ENCODE results near the gene MUC5B.
"Not testable (repeated sequence)": the region's sequence is repeated elsewhere in the genome, so short reads cannot be mapped to it uniquely, and the experiment has no call there.

The MUC5B gene, protein sequence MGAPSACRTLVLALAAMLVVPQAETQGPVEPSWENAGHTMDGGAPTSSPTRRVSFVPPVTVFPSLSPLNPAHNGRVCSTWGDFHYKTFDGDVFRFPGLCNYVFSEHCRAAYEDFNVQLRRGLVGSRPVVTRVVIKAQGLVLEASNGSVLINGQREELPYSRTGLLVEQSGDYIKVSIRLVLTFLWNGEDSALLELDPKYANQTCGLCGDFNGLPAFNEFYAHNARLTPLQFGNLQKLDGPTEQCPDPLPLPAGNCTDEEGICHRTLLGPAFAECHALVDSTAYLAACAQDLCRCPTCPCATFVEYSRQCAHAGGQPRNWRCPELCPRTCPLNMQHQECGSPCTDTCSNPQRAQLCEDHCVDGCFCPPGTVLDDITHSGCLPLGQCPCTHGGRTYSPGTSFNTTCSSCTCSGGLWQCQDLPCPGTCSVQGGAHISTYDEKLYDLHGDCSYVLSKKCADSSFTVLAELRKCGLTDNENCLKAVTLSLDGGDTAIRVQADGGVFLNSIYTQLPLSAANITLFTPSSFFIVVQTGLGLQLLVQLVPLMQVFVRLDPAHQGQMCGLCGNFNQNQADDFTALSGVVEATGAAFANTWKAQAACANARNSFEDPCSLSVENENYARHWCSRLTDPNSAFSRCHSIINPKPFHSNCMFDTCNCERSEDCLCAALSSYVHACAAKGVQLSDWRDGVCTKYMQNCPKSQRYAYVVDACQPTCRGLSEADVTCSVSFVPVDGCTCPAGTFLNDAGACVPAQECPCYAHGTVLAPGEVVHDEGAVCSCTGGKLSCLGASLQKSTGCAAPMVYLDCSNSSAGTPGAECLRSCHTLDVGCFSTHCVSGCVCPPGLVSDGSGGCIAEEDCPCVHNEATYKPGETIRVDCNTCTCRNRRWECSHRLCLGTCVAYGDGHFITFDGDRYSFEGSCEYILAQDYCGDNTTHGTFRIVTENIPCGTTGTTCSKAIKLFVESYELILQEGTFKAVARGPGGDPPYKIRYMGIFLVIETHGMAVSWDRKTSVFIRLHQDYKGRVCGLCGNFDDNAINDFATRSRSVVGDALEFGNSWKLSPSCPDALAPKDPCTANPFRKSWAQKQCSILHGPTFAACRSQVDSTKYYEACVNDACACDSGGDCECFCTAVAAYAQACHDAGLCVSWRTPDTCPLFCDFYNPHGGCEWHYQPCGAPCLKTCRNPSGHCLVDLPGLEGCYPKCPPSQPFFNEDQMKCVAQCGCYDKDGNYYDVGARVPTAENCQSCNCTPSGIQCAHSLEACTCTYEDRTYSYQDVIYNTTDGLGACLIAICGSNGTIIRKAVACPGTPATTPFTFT (N-terminal part only)

DNA sequence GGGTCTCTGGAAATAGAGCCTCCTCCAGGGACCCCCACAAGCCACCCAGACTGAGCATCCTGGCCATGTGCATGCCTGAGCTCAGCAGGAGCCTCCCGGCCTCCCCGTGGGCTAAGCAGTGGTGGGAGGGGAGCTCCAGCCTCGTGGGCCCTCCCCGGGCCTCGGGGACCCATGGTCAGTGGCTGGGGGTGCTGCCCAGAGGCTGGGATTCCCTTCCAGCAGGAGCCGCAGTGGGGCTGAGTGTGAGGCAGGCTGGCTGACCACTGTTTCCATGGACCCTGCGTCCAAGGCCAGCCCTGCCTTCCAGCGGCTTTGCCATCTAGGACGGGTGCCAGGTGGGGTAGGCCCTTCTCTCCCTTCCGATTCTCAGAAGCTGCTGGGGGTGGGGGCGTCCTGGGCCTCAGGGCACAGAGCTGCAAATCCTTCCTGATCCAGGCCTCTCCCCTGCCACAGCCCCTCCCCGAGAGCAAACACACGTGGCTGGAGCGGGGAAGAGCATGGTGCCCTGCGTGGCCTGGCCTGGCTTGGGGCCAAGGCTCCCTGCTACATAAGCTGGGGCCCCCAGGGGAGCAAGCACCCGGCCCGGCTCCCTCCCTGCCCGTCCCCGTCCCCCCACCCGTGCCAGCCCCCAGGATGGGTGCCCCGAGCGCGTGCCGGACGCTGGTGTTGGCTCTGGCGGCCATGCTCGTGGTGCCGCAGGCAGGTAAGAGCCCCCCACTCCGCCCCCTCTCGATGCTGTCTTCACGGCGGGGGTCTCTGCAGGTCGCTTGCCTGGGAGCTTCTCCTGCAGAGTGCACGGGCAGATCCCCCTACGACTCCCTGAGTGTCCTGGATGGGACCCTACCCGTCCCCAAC, at the start of gene MUC5B:
Gene MUC5B, plus strand, starts transcription at position 576 of the 855 bp plus-strand sequence. Its CDS starts 58 bp downstream, at position 634.
- DNase-seq (ENCODE audit: low read depth in 2 of 2): no peak

DNA sequence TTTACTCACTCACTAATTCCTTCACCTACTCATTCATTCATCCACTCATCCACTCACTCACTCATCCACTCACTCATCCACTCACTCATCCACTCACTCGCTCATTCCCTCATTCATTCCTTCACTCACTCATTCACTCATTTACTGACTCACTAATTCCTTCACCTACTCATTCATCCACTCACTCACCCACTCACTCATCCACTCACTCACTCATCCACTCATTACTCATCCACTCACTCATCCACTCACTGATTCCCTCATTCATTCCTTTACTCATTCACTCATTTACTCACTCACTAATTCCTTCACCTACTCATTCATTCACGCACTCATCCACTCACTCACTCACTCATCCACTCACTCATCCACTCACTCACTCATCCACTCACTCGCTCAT, 49.5 kb upstream of the MUC5B start:
- not testable (repeated sequence) for DNase-seq (ENCODE audit: low read depth in 2 of 2)

DNA sequence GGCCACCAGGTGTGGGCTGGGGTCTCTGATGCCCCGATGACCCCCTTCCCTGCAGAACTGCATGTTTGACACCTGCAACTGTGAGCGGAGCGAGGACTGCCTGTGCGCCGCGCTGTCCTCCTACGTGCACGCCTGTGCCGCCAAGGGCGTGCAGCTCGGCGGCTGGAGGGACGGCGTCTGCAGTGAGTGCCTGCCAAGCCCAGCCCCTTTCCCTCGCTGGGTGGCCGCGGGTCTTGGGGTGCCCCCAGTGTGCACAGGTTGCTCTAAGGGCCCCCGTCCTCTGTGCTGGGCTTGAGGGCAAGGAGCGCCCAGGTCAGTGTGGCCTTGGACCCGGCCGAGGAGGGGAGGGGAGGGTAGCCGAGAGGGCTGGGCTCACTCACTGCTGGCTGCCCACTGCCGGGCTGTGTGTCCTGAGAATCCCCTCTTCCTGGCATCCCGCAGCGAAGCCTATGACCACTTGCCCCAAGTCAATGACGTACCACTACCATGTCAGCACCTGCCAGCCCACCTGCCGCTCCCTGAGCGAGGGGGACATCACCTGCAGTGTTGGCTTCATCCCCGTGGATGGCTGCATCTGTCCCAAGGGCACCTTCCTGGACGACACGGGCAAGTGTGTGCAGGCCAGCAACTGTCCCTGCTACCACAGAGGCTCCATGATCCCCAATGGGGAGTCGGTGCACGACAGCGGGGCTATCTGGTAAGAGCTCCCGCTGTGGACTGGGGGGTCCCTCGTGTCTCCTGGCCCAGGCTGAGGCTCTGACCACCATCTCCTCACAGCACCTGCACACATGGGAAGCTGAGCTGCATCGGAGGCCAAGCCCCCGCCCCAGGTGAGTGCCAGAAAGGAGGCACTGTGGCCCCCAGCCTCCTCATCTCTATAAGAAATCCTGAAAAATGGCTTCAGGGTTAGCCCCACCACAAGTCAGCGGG, 48.2 kb upstream of the MUC5B start:
- no peak for DNase-seq (ENCODE audit: low read depth in 2 of 2)

DNA sequence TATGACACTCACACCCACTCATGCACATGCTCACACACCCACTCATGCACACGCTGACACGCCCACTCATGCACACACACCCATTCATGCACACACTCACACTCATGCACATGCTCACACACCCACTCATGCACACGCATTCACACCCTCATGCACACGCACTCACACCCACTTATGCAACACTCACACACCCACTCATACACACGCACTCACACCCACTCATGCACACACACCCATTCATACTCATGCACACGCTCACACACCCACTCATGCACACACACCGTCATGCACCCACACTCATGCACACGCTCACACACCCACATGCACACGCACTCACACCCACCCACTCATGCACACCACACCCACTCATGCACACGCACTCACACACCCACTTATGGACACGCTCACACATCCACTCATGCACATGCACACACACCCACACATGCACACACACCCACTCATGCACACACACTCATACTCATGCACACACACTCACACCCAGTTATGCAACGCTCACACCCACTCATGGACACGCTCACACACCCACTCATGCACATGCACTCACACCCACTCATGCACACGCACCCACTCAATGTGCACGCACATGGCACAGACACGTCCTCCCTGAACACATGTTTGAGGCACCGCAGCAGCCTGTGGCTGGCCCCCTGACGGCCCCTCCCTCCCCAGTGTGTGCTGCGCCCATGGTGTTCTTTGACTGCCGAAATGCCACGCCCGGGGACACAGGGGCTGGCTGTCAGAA, 47.2 kb upstream of the MUC5B start:
- no peak for DNase-seq (ENCODE audit: low read depth in 2 of 2)

DNA sequence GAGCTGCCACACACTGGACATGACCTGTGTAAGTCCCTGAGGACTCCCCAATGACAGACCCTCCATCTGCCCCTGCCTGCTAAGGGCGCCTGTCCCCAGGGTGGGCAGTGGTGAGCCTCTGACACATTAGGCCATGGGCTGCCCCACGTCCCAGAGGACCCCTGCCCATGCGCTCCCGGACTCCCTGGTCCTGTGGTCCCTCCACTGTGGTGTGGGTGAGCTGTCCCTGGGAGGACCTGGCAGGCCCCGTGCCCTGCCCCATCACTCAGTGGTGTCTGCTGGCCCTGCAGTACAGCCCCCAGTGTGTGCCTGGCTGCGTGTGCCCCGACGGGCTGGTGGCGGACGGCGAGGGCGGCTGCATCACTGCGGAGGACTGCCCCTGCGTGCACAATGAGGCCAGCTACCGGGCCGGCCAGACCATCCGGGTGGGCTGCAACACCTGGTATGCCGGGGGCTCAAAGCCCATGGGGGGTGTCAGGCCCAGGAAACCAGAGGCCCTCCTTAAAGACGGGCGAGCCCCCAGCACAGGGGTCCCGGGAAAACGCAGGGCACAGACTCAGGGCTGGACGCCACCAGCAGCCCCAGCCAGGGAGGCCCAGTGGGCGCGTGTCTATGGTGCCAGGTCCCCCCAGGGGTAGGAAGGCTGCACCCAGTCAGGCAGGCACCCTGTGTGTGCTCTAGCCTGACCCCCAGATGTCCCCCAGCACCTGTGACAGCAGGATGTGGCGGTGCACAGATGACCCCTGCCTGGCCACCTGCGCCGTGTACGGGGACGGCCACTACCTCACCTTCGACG, 46.4 kb upstream of the MUC5B start:
- DNase-seq (ENCODE audit: low read depth in 2 of 2): no peak

DNA sequence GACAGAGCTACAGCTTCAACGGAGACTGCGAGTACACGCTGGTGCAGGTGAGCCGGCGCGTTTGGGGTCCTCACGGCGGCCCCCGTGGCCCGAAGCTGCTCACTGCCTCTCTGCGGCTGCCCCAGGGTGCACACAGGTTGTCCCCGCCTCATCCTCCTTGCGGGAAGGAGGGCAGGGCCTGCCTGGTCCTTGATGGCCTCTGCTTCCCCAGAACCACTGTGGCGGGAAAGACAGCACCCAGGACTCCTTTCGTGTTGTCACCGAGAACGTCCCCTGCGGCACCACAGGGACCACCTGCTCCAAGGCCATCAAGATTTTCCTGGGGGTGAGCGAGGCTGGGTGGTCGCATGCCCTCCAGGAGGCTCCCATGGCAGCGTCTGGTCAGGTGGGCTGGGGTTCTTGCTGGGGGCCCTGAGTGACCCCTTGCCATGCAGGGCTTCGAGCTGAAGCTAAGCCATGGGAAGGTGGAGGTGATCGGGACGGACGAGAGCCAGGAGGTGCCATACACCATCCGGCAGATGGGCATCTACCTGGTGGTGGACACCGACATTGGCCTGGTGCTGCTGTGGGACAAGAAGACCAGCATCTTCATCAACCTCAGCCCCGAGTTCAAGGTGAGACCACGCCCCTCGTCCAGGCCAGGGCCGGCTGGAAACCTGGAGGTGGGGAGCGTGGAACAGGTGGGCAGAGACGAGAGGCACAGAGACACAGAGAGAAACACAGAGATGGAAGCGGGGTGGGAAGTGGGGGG, 45.7 kb upstream of the MUC5B start:
- no peak for DNase-seq (ENCODE audit: low read depth in 2 of 2)

DNA sequence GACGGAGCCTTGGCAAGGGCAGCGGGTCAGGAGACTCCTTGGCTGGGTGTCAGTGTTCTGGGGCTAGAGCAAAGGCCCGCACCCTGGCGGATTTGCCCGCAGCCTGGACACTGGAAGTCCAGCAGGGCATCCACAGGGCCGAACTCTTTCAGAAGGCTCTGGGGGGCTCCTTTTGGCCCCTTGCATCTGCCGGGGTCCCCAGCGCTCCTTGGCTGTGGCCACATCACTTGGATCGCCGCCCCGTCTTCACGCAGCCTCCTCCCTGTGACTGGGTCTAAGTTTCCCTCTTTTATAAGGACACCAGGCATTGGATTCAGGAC, 45.1 kb upstream of the MUC5B start:
- no peak for DNase-seq (ENCODE audit: low read depth in 2 of 2)

DNA sequence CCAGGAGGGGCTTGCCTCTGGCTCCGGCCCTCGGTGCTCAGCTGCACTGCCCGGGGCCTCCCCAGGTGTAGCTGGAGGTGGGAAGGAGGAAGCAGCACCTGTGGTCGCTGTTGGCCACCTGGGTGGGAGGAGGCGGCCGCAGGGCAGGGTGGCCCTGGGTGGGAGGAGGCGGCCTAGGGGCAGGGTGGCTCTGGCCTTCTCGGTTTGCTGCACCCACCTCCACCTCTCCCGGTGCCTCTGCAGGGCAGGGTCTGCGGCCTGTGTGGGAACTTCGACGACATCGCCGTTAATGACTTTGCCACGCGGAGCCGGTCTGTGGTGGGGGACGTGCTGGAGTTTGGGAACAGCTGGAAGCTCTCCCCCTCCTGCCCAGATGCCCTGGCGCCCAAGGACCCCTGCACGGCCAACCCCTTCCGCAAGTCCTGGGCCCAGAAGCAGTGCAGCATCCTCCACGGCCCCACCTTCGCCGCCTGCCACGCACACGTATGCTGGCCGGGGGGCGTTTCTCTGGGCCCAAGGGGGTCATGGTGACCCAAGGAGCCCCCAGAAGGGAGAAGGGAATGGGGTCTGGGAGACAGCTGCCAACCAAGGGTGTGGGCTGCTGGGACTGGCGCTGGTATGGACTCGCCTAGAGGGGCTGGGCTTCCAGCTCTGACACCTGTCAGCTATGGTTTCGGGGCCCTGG, 44.5 kb upstream of the MUC5B start:
- no peak for DNase-seq (ENCODE audit: low read depth in 2 of 2)

DNA sequence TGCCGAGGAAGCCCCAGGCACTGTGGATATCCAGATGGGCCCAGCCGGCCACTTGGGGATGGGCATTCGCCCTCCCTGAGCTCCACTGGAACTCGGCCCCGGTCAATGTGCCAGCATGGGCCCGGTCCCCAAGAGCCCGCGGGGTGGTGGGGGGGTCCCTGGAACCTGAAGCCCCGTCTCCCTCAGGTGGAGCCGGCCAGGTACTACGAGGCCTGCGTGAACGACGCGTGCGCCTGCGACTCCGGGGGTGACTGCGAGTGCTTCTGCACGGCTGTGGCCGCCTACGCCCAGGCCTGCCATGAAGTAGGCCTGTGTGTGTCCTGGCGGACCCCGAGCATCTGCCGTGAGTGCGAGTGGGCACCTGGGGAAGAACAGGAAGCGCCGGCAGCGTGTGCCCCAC, 44.0 kb upstream of the MUC5B start:
- DNase-seq (ENCODE audit: low read depth in 2 of 2): no peak

DNA sequence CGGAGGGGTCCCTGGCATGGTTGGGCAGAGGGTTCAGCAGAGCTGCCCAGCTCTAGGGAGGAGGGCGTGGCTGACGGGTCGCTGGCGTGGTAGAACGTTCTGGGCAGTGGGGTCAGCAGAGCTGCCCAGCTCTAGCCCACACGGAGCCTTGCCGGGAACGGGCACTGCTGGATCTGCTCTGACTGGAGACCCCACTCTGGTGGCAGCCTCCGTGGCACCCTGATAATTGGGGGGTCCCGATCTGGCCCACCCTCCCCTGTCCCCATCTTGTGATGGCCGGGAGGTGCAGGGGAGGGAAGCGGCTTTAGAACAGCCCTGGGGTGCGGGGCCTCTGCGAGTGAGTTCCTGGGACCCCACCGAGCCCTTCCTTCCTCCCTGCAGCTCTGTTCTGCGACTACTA, 43.2 kb upstream of the MUC5B start:
- DNase-seq (ENCODE audit: low read depth in 2 of 2): no peak

DNA sequence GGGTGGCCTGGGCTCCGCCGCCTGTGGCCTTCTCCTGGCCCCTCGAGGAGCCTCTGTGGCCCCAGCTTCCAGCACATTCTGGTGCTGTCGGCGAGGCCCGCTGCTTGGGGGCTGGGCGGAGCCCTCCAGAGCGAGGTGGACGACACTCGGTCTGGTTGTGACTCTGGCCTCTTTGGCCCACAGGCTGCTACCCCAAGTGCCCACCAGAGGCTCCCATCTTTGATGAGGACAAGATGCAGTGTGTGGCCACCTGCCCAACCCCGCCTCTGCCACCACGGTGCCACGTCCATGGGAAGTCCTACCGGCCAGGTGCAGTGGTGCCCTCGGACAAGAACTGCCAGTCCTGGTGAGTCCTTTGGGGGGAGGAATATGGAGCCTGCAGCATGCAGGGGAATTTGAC, 42.7 kb upstream of the MUC5B start:
- no peak for DNase-seq (ENCODE audit: low read depth in 2 of 2)

DNA sequence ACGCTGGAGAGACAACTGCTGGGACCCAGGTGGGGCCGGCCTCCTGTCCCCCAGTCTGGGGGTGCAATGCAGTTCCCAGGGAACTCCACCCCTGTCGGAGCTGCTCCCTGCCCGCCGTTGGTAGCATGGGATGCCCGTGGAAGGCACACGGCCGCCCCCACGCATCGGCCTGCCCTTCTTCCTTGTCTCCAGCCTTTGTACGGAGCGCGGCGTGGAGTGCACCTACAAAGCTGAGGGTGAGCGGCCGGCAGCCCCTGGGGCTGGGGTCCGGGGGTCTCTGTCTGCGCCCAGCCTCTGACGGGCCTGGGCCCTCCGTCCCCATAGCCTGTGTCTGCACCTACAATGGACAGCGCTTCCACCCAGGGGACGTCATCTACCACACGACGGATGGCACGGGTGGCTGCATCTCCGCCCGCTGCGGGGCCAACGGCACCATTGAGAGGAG, 41.9 kb upstream of the MUC5B start:
- DNase-seq (ENCODE audit: low read depth in 2 of 2): no peak

DNA sequence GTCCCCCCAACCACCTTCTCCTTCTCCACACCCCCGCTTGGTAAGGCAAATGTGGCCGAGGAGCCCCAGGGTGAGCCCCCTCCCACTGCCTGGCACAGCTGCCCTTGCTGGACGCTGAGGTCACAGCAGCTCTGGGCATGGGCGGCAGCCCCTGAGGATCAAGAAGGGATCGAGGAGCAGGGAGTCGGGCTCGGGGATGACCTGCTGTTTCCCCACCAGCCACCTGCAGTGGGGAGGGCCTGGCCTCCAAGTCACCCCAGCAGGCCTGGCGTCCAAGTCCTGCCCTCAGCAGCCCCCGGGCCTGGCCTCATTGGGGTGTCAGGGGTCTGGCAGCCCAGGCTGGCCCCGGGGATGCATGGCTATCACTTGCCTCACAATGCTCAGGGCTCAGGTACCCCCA, 41.4 kb upstream of the MUC5B start:
- no peak for DNase-seq (ENCODE audit: low read depth in 2 of 2)

DNA sequence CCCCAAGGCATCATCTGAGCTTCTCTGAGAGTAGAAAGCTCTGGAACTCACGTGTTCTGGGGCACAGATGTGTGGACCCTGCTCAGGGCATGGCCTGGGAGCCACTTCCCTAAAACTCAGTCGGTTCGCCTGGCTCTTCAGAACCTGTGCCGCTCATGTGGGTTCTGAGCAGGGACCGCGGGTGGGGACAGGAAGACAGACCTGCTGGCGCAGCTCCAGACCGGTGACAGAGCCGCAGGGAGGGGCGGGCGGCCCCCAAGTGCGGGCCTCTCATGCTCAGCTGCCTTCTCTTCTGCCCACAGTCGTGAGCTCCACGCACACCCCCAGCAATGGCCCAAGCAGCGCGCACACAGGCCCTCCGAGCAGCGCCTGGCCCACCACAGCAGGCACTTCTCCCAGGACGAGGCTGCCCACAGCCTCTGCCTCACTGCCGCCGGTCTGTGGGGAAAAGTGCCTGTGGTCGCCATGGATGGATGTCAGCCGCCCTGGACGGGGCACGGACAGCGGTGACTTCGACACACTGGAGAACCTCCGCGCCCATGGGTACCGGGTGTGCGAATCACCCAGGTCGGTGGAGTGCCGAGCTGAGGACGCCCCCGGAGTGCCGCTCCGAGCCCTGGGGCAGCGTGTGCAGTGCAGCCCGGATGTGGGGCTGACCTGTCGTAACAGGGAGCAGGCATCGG, 40.9 kb upstream of the MUC5B start:
- no peak for DNase-seq (ENCODE audit: low read depth in 2 of 2)

DNA sequence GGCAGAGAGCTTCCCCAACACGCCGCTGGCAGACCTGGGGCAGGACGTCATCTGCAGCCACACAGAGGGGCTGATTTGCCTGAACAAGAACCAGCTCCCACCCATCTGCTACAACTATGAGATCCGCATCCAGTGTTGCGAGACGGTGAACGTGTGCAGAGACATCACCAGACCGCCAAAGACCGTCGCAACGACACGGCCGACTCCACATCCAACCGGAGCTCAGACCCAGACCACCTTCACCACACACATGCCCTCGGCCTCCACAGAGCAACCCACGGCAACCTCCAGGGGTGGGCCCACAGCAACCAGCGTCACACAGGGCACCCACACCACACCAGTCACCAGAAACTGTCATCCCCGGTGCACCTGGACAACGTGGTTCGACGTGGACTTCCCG, 38.7 kb upstream of the MUC5B start:
- DNase-seq (ENCODE audit: low read depth in 2 of 2): not testable (repeated sequence)

DNA sequence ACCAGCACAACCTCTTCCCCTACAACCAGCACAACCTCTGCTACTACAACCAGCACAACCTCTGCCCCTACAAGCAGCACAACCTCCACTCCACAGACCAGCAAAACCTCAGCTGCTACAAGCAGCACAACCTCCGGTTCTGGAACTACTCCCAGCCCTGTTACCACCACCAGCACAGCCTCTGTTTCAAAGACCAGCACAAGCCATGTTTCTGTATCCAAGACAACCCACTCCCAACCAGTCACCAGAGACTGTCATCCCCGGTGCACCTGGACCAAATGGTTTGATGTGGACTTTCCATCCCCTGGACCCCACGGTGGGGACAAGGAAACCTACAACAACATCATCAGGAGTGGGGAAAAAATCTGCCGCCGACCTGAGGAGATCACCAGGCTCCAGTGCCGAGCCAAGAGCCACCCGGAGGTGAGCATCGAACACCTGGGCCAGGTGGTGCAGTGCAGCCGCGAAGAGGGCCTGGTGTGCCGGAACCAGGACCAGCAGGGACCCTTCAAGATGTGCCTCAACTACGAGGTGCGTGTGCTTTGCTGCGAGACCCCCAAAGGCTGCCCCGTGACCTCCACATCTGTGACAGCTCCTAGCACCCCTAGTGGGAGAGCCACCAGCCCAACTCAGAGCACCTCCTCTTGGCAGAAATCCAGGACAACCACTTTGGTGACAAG, 34.3 kb upstream of the MUC5B start:
- DNase-seq (ENCODE audit: low read depth in 2 of 2): not testable (repeated sequence)
